PC-3 (cell line): ENCODE measurements around the gene UBE2D2. TPM values are rescaled to one million over a fixed set of nuclear protein-coding genes. Genes with fewer than 3 reads are reported as not detected.

Experiments
- ATAC-seq: fragments of 200-7000 bp; cut with Tn5 transposase; 2 replicates; pipeline ENCODE4 v1.9.1; 2020; ENCODE audit warnings: mild to moderate bottlenecking, moderate library complexity
- BruUV-seq: library from RNA; stranded (reverse); fragments of 400-500 nt; replicated peaks from 2 replicates; lab custom pipeline; 2021; lab: Mats Ljungman, UMichigan
- CTCF ChIA-PET: fragments of 300-600 bp; sonication (Branson Sonifier 250); formaldehyde crosslinking; loops from one replicate; lab custom pipeline; 2022; ENCODE audit warnings: antibody characterized with exemption; lab: Charles Lee
- POLR2A ChIA-PET: fragments of 300-600 bp; sonication (Branson Sonifier 250); formaldehyde crosslinking; loops from one replicate; lab custom pipeline; 2022; ENCODE audit warnings: antibody characterized with exemption; ENCODE audit not compliant: unreplicated experiment; lab: Charles Lee
- DNase-seq: peaks from one replicate; pipeline ENCODE4 v3.0.0-alpha.2; 2015
- H2AFZ ChIP-seq: fragments of 300-600 bp; sonication (generic); 2 replicates; pipeline ENCODE4 v1.6.0; 2016; ENCODE audit warnings: antibody characterized with exemption, low read length
- H3F3A ChIP-seq: fragments of 300-600 bp; sonication (generic); one replicate; pipeline ENCODE4 v1.6.0; 2017; ENCODE audit warnings: antibody characterized with exemption, low read length, control low read depth, mild to moderate bottlenecking; ENCODE audit not compliant: unreplicated experiment
- H3K27ac ChIP-seq: fragments of 300-600 bp; sonication (generic); 2 replicates; pipeline ENCODE4 v1.5.1; 2016; ENCODE audit warnings: mild to moderate bottlenecking, low read length
- H3K27me3 ChIP-seq: fragments of 300-600 bp; sonication (generic); 2 replicates; pipeline ENCODE4 v1.6.1; 2016; ENCODE audit warnings: low read length, mixed read lengths
- H3K36me3 ChIP-seq: fragments of 300-600 bp; sonication (generic); 2 replicates; pipeline ENCODE4 v1.6.1; 2016; ENCODE audit warnings: low read depth, mixed run types, low read length, mixed read lengths
- H3K4me1 ChIP-seq: fragments of 300-600 bp; sonication (generic); 2 replicates; pipeline ENCODE4 v1.5.1; 2016; ENCODE audit warnings: low read length; ENCODE audit not compliant: insufficient read depth
- H3K4me2 ChIP-seq: fragments of 300-600 bp; sonication (generic); 2 replicates; pipeline ENCODE4 v1.6.0; 2016; ENCODE audit warnings: low read length
- H3K4me3 ChIP-seq: fragments of 300-600 bp; sonication (generic); 2 replicates; pipeline ENCODE4 v1.5.1; 2016; ENCODE audit warnings: mild to moderate bottlenecking, low read length, mixed read lengths
- H3K79me2 ChIP-seq: fragments of 300-600 bp; sonication (generic); 2 replicates; pipeline ENCODE4 v1.6.1; 2017; ENCODE audit warnings: low read length, mixed read lengths
- H3K9ac ChIP-seq: fragments of 300-600 bp; sonication (generic); 2 replicates; pipeline ENCODE4 v1.6.0; 2016; ENCODE audit warnings: mild to moderate bottlenecking, low read length
- H3K9me2 ChIP-seq: fragments of 300-600 bp; sonication (generic); replicated peaks from 2 replicates; pipeline ENCODE4 v1.6.1; 2016; ENCODE audit warnings: mixed run types, low read length, mixed read lengths
- H3K9me3 ChIP-seq: fragments of 300-600 bp; sonication (generic); 2 replicates; pipeline ENCODE4 v1.6.1; 2016; ENCODE audit warnings: low read length, mixed read lengths
- H4K20me1 ChIP-seq: fragments of 300-600 bp; sonication (generic); 2 replicates; pipeline ENCODE4 v1.6.1; 2016; ENCODE audit warnings: low read length, mixed read lengths
- CTCF ChIP-seq: fragments of 300-600 bp; sonication (generic); conservative IDR thresholded peaks from 2 replicates; pipeline ENCODE4 v1.5.1; 2017; ENCODE audit warnings: antibody characterized with exemption, low read depth, mild to moderate bottlenecking, low read length
- EZH2 ChIP-seq: fragments of 300-600 bp; sonication (generic); IDR thresholded peaks from one replicate; pipeline ENCODE4 v1.6.1; 2017; ENCODE audit warnings: antibody characterized with exemption, mild to moderate bottlenecking, low read length; ENCODE audit not compliant: unreplicated experiment
- EZH2phosphoT487 ChIP-seq: fragments of 300-600 bp; sonication (generic); IDR thresholded peaks from 2 replicates; pipeline ENCODE4 v1.6.1; 2018; ENCODE audit warnings: mild to moderate bottlenecking, antibody characterized with exemption, low read length, borderline replicate concordance
- intact Hi-C: fragments of 100-400 bp; cut with micrococcal nuclease; formaldehyde crosslinking; loops from 2 replicates; pipeline ENCODE4 v1.9.0; 2023
- total RNA-seq: library from RNA; depleted of rRNA; stranded (reverse); fragments of >200 nt; gene quantifications from 2 replicates; pipeline ENCODE4 v1.2.3, GENCODE V29; 2014

UBE2D2 gene
- total RNA-seq, 1 experiment from 2014 or later: 98.7 TPM

GRCh38 chr5:139654464-139654863 lies 93.3 kb downstream of the UBE2D2 start:
- Histone ChIP-seq H3K9me3 (no peaks in the 10 kb centered on the region), H3K27ac (no peak overlapping the region), H3K4me1 (peaks cover 36% of the 10 kb centered on the region), H3K9me2 (no peaks in the 10 kb centered on the region), H3F3A (peaks cover 3% of the 10 kb centered on the region), H3K79me2 (peaks cover 77% of the 10 kb centered on the region), H3K9ac (no peak overlapping the region), H4K20me1 (0 out of 2 replicates have a peak, but pooled peaks cover 12% of the 10 kb centered on the region), H3K4me2 (no peak overlapping the region), H3K4me3 (no peak overlapping the region), H3K36me3 (no peaks in the 10 kb centered on the region), H2AFZ (no peak overlapping the region), H3K27me3 (peaks cover 13% of the 10 kb centered on the region)
- ChIA-PET POLR2A (no interaction called here), CTCF (no interaction called here)
- no peak for ATAC-seq
- no peak for TF ChIP-seq EZH2phosphoT487
- TF ChIP-seq CTCF: no peak
- TF ChIP-seq EZH2: no peak
- no peak for DNase-seq
- no TSS peak for BruUV-seq
- intact Hi-C loops: no loop called here

GRCh38 chr5:139654871-139655491 lies 93.8 kb downstream of the UBE2D2 start:
- no peaks in the 10 kb centered on the region for H3K36me3 ChIP-seq
- no peaks in the 10 kb centered on the region for H3K9me2 ChIP-seq
- peaks cover 3% of the 10 kb centered on the region for H3F3A ChIP-seq
- TF ChIP-seq EZH2: no peak
- TF ChIP-seq EZH2phosphoT487: no peak
- TF ChIP-seq CTCF: no peak
- 0 out of 2 replicates have a peak, but pooled peaks cover 7% of the 10 kb centered on the region for H4K20me1 ChIP-seq
- no peak overlapping the region for H3K4me3 ChIP-seq
- no peak overlapping the region for H3K9ac ChIP-seq
- H3K27ac ChIP-seq: no peak overlapping the region
- CTCF ChIA-PET: interaction anchor here (0.5 kb wide), 1 partner anchor 17 kb away, joined by 3 read pairs; no protein-coding TSS in a partner anchor
- H3K4me1 ChIP-seq: peaks cover 41% of the 10 kb centered on the region
- peaks cover 8% of the 10 kb centered on the region for H3K27me3 ChIP-seq
- no TSS peak for BruUV-seq
- H3K79me2 ChIP-seq: peaks cover 73% of the 10 kb centered on the region
- POLR2A ChIA-PET: no interaction called here
- DNase-seq (no peak), ATAC-seq (no peak)
- intact Hi-C loops: no loop called here
- no peak overlapping the region for H2AFZ ChIP-seq
- no peaks in the 10 kb centered on the region for H3K9me3 ChIP-seq
- H3K4me2 ChIP-seq: no peak overlapping the region

- Histone ChIP-seq H4K20me1 (0 out of 2 replicates have a peak, but pooled peaks cover 4% of the 10 kb centered on the region), H3K4me2 (no peak overlapping the region), H3K9me3 (no peaks in the 10 kb centered on the region), H3F3A (peaks cover 3% of the 10 kb centered on the region), H3K4me1 (peaks cover 43% of the 10 kb centered on the region), H2AFZ (no peak overlapping the region), H3K27ac (no peak overlapping the region), H3K79me2 (peaks cover 65% of the 10 kb centered on the region), H3K36me3 (no peaks in the 10 kb centered on the region), H3K27me3 (peaks cover under 1% of the 10 kb centered on the region; the same call in 1 of the 2 replicates), H3K9ac (no peak overlapping the region), H3K4me3 (no peak overlapping the region), H3K9me2 (no peaks in the 10 kb centered on the region)
- no TSS peak for BruUV-seq
- ATAC-seq (no peak), DNase-seq (no peak)
- intact Hi-C loops: no loop called here
- POLR2A ChIA-PET: no interaction called here
- TF ChIP-seq CTCF (no peak), EZH2 (no peak), EZH2phosphoT487 (no peak)
- CTCF ChIA-PET: interaction anchor here (0.5 kb wide), 1 partner anchor 18 kb away, joined by 3 read pairs; no protein-coding TSS in a partner anchor
Measured at GRCh38 chr5:139655727-139656271, 94.7 kb downstream of the UBE2D2 start.
